ENCODE results near the gene ADH5.
"Not testable (repeated sequence)": the region's sequence is repeated elsewhere in the genome, so short reads cannot be mapped to it uniquely, and the experiment has no call there.

The ADH5 gene

GRCh38 chr4:99090481-99091215 lies 2.1 kb upstream of the ADH5 start:
- TF ChIP-seq GABPA (IDR thresholded peaks at IDR 0.05; ENCODE audit: low read depth), result no peak
- no peak for TF ChIP-seq POLR2AphosphoS5 (IDR thresholded peaks at IDR 0.05; ENCODE audit: low read depth)
- no peak for TF ChIP-seq SPI1 (IDR thresholded peaks at IDR 0.05; ENCODE audit: borderline replicate concordance, low read depth)
- TF ChIP-seq, protein P1, sequence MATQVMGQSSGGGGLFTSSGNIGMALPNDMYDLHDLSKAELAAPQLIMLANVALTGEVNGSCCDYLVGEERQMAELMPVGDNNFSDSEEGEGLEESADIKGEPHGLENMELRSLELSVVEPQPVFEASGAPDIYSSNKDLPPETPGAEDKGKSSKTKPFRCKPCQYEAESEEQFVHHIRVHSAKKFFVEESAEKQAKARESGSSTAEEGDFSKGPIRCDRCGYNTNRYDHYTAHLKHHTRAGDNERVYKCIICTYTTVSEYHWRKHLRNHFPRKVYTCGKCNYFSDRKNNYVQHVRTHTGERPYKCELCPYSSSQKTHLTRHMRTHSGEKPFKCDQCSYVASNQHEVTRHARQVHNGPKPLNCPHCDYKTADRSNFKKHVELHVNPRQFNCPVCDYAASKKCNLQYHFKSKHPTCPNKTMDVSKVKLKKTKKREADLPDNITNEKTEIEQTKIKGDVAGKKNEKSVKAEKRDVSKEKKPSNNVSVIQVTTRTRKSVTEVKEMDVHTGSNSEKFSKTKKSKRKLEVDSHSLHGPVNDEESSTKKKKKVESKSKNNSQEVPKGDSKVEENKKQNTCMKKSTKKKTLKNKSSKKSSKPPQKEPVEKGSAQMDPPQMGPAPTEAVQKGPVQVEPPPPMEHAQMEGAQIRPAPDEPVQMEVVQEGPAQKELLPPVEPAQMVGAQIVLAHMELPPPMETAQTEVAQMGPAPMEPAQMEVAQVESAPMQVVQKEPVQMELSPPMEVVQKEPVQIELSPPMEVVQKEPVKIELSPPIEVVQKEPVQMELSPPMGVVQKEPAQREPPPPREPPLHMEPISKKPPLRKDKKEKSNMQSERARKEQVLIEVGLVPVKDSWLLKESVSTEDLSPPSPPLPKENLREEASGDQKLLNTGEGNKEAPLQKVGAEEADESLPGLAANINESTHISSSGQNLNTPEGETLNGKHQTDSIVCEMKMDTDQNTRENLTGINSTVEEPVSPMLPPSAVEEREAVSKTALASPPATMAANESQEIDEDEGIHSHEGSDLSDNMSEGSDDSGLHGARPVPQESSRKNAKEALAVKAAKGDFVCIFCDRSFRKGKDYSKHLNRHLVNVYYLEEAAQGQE (IDR thresholded peaks at IDR 0.05; ENCODE audit: insufficient replicate concordance, low read depth), result no peak
- TF ChIP-seq, protein P2, sequence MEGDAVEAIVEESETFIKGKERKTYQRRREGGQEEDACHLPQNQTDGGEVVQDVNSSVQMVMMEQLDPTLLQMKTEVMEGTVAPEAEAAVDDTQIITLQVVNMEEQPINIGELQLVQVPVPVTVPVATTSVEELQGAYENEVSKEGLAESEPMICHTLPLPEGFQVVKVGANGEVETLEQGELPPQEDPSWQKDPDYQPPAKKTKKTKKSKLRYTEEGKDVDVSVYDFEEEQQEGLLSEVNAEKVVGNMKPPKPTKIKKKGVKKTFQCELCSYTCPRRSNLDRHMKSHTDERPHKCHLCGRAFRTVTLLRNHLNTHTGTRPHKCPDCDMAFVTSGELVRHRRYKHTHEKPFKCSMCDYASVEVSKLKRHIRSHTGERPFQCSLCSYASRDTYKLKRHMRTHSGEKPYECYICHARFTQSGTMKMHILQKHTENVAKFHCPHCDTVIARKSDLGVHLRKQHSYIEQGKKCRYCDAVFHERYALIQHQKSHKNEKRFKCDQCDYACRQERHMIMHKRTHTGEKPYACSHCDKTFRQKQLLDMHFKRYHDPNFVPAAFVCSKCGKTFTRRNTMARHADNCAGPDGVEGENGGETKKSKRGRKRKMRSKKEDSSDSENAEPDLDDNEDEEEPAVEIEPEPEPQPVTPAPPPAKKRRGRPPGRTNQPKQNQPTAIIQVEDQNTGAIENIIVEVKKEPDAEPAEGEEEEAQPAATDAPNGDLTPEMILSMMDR (IDR thresholded peaks at IDR 0.05; ENCODE audit: insufficient read depth, low read length), result no peak
- H3K27ac ChIP-seq (replicated peaks), result no peak overlapping the region
- no peaks in the 10 kb centered on the region for H3K27me3 ChIP-seq (ENCODE audit: insufficient read depth, poor library complexity, severe bottlenecking)
- H3K4me3 ChIP-seq (replicated peaks; ENCODE audit: insufficient read depth, low read length), result no peak overlapping the region
- no peak for DNase-seq (ENCODE audit: low read depth in 1 of 2, low spot score in 1 of 2)

GRCh38 chr4:99088023-99088449 lies 552 bp downstream of the ADH5 start:
- Histone ChIP-seq H3K4me3 (replicated peaks; ENCODE audit: insufficient read depth, low read length) (peak overlapping the region; percentile 78), H3K27me3 (ENCODE audit: insufficient read depth, poor library complexity, severe bottlenecking) (no peaks in the 10 kb centered on the region), H3K27ac (replicated peaks) (peak overlapping the region; percentile 90)
- no peak for TF ChIP-seq POLR2AphosphoS5 (IDR thresholded peaks at IDR 0.05; ENCODE audit: low read depth)
- DNase-seq (ENCODE audit: low read depth in 1 of 2, low spot score in 1 of 2), result peak; percentile 37 to 45

- TF ChIP-seq SPI1 (IDR thresholded peaks at IDR 0.05; ENCODE audit: borderline replicate concordance, low read depth) (no peak), GABPA (IDR thresholded peaks at IDR 0.05; ENCODE audit: low read depth) (no peak), POLR2AphosphoS5 (IDR thresholded peaks at IDR 0.05; ENCODE audit: low read depth) (no peak)
- TF ChIP-seq, protein P1 (IDR thresholded peaks at IDR 0.05; ENCODE audit: insufficient replicate concordance, low read depth), result no peak
- no peak overlapping the region for H3K27ac ChIP-seq (replicated peaks)
- no peak overlapping the region for H3K4me3 ChIP-seq (replicated peaks; ENCODE audit: insufficient read depth, low read length)
- no peaks in the 10 kb centered on the region for H3K27me3 ChIP-seq (ENCODE audit: insufficient read depth, poor library complexity, severe bottlenecking)
- no peak for DNase-seq (ENCODE audit: low read depth in 1 of 2, low spot score in 1 of 2)
These were observed 4.0 kb downstream of the ADH5 start for GRCh38 chr4:99084595-99084994.

DNA sequence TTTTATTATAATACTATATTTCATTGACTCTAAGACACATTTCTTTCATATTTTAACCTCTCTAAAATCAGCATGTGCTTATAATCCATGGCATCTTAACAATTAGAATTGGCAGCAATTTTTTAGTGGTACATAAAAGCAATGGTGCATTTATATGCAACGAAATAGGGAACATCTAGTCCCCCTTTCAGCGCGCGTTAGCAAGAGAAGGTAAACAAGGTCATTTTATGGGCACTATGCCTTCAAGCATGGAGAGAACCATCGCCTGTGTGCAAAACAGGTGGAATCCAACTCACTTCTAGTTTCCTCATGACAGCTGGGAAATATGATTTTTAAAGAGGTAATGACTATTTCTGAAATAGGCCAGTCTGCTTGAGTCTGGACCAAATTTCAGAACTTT lies 6.4 kb downstream of the ADH5 start:
- H3K27ac ChIP-seq (replicated peaks), result no peak overlapping the region

GRCh38 chr4:99080869-99081268 lies 7.7 kb downstream of the ADH5 start:
- H3K27ac ChIP-seq (replicated peaks); DNase-seq (ENCODE audit: low read depth in 1 of 2, low spot score in 1 of 2); H3K27me3 ChIP-seq (ENCODE audit: insufficient read depth, poor library complexity, severe bottlenecking); H3K4me3 ChIP-seq (replicated peaks; ENCODE audit: insufficient read depth, low read length): not testable (repeated sequence)

More for the DNA sequence above, 6.4 kb downstream of the ADH5 start:
- TF ChIP-seq GABPA (IDR thresholded peaks at IDR 0.05; ENCODE audit: low read depth) (no peak), POLR2AphosphoS5 (IDR thresholded peaks at IDR 0.05; ENCODE audit: low read depth) (no peak), SPI1 (IDR thresholded peaks at IDR 0.05; ENCODE audit: borderline replicate concordance, low read depth) (no peak)
- TF ChIP-seq, protein P1 (IDR thresholded peaks at IDR 0.05; ENCODE audit: insufficient replicate concordance, low read depth), result no peak
- TF ChIP-seq, protein P2 (IDR thresholded peaks at IDR 0.05; ENCODE audit: insufficient read depth, low read length), result no peak
- Histone ChIP-seq H3K27me3 (ENCODE audit: insufficient read depth, poor library complexity, severe bottlenecking) (no peaks in the 10 kb centered on the region), H3K4me3 (replicated peaks; ENCODE audit: insufficient read depth, low read length) (no peak overlapping the region)
- DNase-seq (ENCODE audit: low read depth in 1 of 2, low spot score in 1 of 2), result no peak
